ENCODE data around the gene EFNA4.
"Not testable (repeated sequence)": the region's sequence is repeated elsewhere in the genome, so short reads cannot be mapped to it uniquely, and the experiment has no call there.

The EFNA4 gene

GRCh38 chr1:155091071-155092051 lies 27.8 kb downstream of the EFNA4 start:
- DNase-seq: peak; percentile 26

- no peak for DNase-seq
Measured at GRCh38 chr1:155092131-155092530, 28.6 kb downstream of the EFNA4 start.

- no peak for DNase-seq
Measured at GRCh38 chr1:155092641-155093040, 29.1 kb downstream of the EFNA4 start.

- peak; percentile 23 for DNase-seq
Measured at GRCh38 chr1:155093911-155094621, 30.5 kb downstream of the EFNA4 start.

- no peak for DNase-seq
Measured at GRCh38 chr1:155094622-155094948, 31.0 kb downstream of the EFNA4 start.

GRCh38 chr1:155099331-155099730 lies 35.8 kb downstream of the EFNA4 start:
- no peak for DNase-seq

- DNase-seq: no peak
Measured at GRCh38 chr1:155103325-155103724, 39.8 kb downstream of the EFNA4 start.

GRCh38 chr1:155104605-155105534 lies 41.3 kb downstream of the EFNA4 start:
- DNase-seq: no peak

GRCh38 chr1:155105604-155106011 lies 42.1 kb downstream of the EFNA4 start:
- DNase-seq: no peak

- no peak for DNase-seq
Measured at GRCh38 chr1:155106862-155107261, 43.3 kb downstream of the EFNA4 start.

GRCh38 chr1:155107309-155108264 lies 44.0 kb downstream of the EFNA4 start:
- no peak for DNase-seq

- DNase-seq: no peak
Measured at GRCh38 chr1:155108296-155108695, 44.8 kb downstream of the EFNA4 start.

GRCh38 chr1:155110381-155110780 lies 46.8 kb downstream of the EFNA4 start:
- no peak for DNase-seq

- no peak for DNase-seq
Measured at GRCh38 chr1:155110826-155111225, 47.3 kb downstream of the EFNA4 start.

GRCh38 chr1:155113450-155113980 lies 50.0 kb downstream of the EFNA4 start:
- no peak for DNase-seq

- DNase-seq: no peak
Measured at GRCh38 chr1:155116113-155116764, 52.7 kb downstream of the EFNA4 start.

- DNase-seq: no peak
Measured at GRCh38 chr1:155117610-155118009, 54.1 kb downstream of the EFNA4 start.

GRCh38 chr1:155118090-155118489 lies 54.5 kb downstream of the EFNA4 start:
- DNase-seq: not testable (repeated sequence)

All from NCI-H2081 treated with DMSO at 0.1 percent for 48 hours (cell line).